Thyroid gland (tissue), 4 donors: Measurements from ENCODE around the gene KCTD10. TPM values are rescaled to one million over a fixed set of nuclear protein-coding genes. Genes with fewer than 3 reads are reported as not detected.
A peak's percentile ranks its signal among the peaks of the same experiment; 100 is the strongest.
"Not testable (repeated sequence)": the region's sequence is repeated elsewhere in the genome, so short reads cannot be mapped to it uniquely, and the experiment has no call there.

ENCODE experiments used
- DNase-seq, 2 donors: peaks; one replicate each; pipeline ENCODE4 v3.0.0-alpha.2; 2019
- H3K27ac ChIP-seq, 3 donors: fragments of 200-600 bp; sonication (generic); 1 replicate in 2 of 3; 2 replicates in 1 of 3; pipeline ENCODE4 v1.5.1; 2016 to 2019; ENCODE audit warnings: mild to moderate bottlenecking in 1 of 3, moderate library complexity in 1 of 3
- H3K27me3 ChIP-seq: fragments of 200-600 bp; sonication (generic); one replicate; pipeline ENCODE4 v1.5.1; 2019
- H3K36me3 ChIP-seq, 2 donors: fragments of 200-600 bp; sonication (generic); one replicate each; pipeline ENCODE4 v1.5.1; 2016 to 2019
- H3K4me1 ChIP-seq, 2 donors: fragments of 200-600 bp; sonication (generic); one replicate each; pipeline ENCODE4 v1.5.1; 2017 to 2019
- H3K4me3 ChIP-seq, 3 donors: fragments of 200-600 bp; sonication (generic); replicated peaks in 1 of 3; 1 replicate in 2 of 3; 2 replicates in 1 of 3; pipeline ENCODE4 v1.5.1; 2016; ENCODE audit warnings: mild to moderate bottlenecking in 1 of 3
- H3K9me3 ChIP-seq: fragments of 200-600 bp; sonication (generic); one replicate; pipeline ENCODE4 v1.5.1; 2017
- CTCF ChIP-seq, 6 experiments: fragments of 200-600 bp in 3 of 6; fragments of 450-650 bp in 3 of 6; sonication (generic) in 3 of 6; IDR thresholded peaks; one replicate each; pipeline ENCODE4 v1.5.1; 2016 to 2019; ENCODE audit warnings: antibody characterized with exemption in 6 of 6, mild to moderate bottlenecking in 2 of 6, inconsistent platforms in 1 of 6, moderate library complexity in 1 of 6
- POLR2A ChIP-seq, 2 donors: fragments of 450-650 bp; IDR thresholded peaks; one replicate each; pipeline ENCODE4 v1.6.1; 2017; ENCODE audit warnings: antibody characterized with exemption in 2 of 2, mild to moderate bottlenecking in 2 of 2, moderate library complexity in 1 of 2
- WGBS, 2 donors: methylation state at CpG; one replicate each; pipeline ENCODE4 v1.1.5; 2017; 5-methylcytosine and 5-hydroxymethylcytosine counted together
- intact Hi-C: fragments of 100-400 bp; cut with DNase I; formaldehyde crosslinking; loops from one replicate; pipeline ENCODE4 v1.15.1; 2023
- total RNA-seq, 4 donors: library from RNA; depleted of rRNA; stranded (reverse); fragments of >200 nt; gene quantifications; one replicate each; pipeline ENCODE4 v1.2.3, GENCODE V29; 2016

The KCTD10 gene
- total RNA-seq, 4 donors from 2014 or later, result 70.3 to 149 (median 85.4) TPM

GRCh38 chr12:109433618-109434017 lies 43.5 kb downstream of the KCTD10 start:
- intact Hi-C loops, result loop anchor here (5.0 kb wide), 1 partner anchor 44 kb away; the partner anchor contains the start of genes KCTD10 and UBE3B
- H3K27me3 ChIP-seq, result no peaks in the 10 kb centered on the region
- peak; percentile 56 to 63 for DNase-seq
- TF ChIP-seq CTCF (IDR thresholded peaks at IDR 0.05) (peak in 3 of 6 experiments; percentile 23 to 38 (median 30)), POLR2A (IDR thresholded peaks at IDR 0.05) (no peak)
- peaks cover 39 to 50% of the 10 kb centered on the region in 2 donors for H3K4me1 ChIP-seq
- H3K36me3 ChIP-seq, result no peaks in the 10 kb centered on the region
- peak overlapping the region; percentile 87 to 93 (median 91) for H3K27ac ChIP-seq
- H3K4me3 ChIP-seq, result no peak overlapping the region
- no peaks in the 10 kb centered on the region for H3K9me3 ChIP-seq
- 63 to 64% methylated on average over 4 of the region's 4 CpGs for WGBS, 2 donors

- Histone ChIP-seq H3K4me1 (peaks cover 39 to 50% of the 10 kb centered on the region in 2 donors), H3K36me3 (no peaks in the 10 kb centered on the region), H3K27me3 (no peaks in the 10 kb centered on the region), H3K27ac (peak overlapping the region; percentile 87 to 93 (median 91)), H3K4me3 (no peak overlapping the region), H3K9me3 (no peaks in the 10 kb centered on the region)
- DNase-seq, result peak; percentile 95 to 98
- TF ChIP-seq POLR2A (IDR thresholded peaks at IDR 0.05) (no peak), CTCF (IDR thresholded peaks at IDR 0.05) (peak; percentile 52 to 88 (median 84))
- intact Hi-C loops, result loop anchor here (5.0 kb wide), 1 partner anchor 44 kb away; the partner anchor contains the start of genes KCTD10 and UBE3B
- WGBS, 2 donors, result 18 to 29% methylated on average over 13 to 14 of the region's 14 CpGs
These were observed 44.2 kb downstream of the KCTD10 start for GRCh38 chr12:109432842-109433304.

- DNase-seq, result no peak
- Histone ChIP-seq H3K4me1 (peaks cover 39 to 50% of the 10 kb centered on the region in 2 donors), H3K36me3 (no peaks in the 10 kb centered on the region), H3K27ac (peak overlapping the region in 1 of 3 donors; percentile 93), H3K9me3 (no peaks in the 10 kb centered on the region), H3K27me3 (no peaks in the 10 kb centered on the region), H3K4me3 (no peak overlapping the region)
- 44 to 55% methylated on average over 6 of the region's 6 CpGs for WGBS, 2 donors
- TF ChIP-seq CTCF (IDR thresholded peaks at IDR 0.05), result no peak
- no peak for TF ChIP-seq POLR2A (IDR thresholded peaks at IDR 0.05)
- intact Hi-C loops, result loop anchor here (5.0 kb wide), 1 partner anchor 45 kb away; the partner anchor contains the start of genes KCTD10 and UBE3B
These were observed 44.7 kb downstream of the KCTD10 start for GRCh38 chr12:109432431-109432830.

- Histone ChIP-seq H3K27me3 (no peaks in the 10 kb centered on the region), H3K4me1 (peaks cover 23 to 29% of the 10 kb centered on the region in 2 donors), H3K27ac (no peak overlapping the region), H3K9me3 (no peaks in the 10 kb centered on the region), H3K4me3 (no peak overlapping the region), H3K36me3 (no peaks in the 10 kb centered on the region)
- intact Hi-C loops, result loop anchor here (5.0 kb wide), 1 partner anchor 47 kb away; the partner anchor contains the start of genes KCTD10 and UBE3B
- TF ChIP-seq CTCF (IDR thresholded peaks at IDR 0.05) (no peak), POLR2A (IDR thresholded peaks at IDR 0.05) (no peak)
- 91 to 94% methylated on average over 6 of the region's 6 CpGs for WGBS, 2 donors
- no peak for DNase-seq
These were observed 46.9 kb downstream of the KCTD10 start for GRCh38 chr12:109430244-109430643.

- intact Hi-C loops, result loop anchor here (10.0 kb wide), 1 partner anchor 166 kb away; no protein-coding TSS in a partner anchor
These were observed 48.3 kb downstream of the KCTD10 start for GRCh38 chr12:109428804-109429203.

More at GRCh38 chr12:109428804-109429203, 48.3 kb downstream of the KCTD10 start:
- DNase-seq, H3K9me3 ChIP-seq, H3K4me3 ChIP-seq, H3K27ac ChIP-seq, H3K36me3 ChIP-seq, H3K27me3 ChIP-seq: not testable (repeated sequence)
- 52 to 65% methylated on average over 3 of the region's 3 CpGs for WGBS, 2 donors
- peaks cover 10 to 14% of the 10 kb centered on the region in 2 donors for H3K4me1 ChIP-seq
